Prostate gland (tissue), 2 donors: ENCODE results near the gene FAU. TPM values are rescaled to one million over a fixed set of nuclear protein-coding genes. Genes with fewer than 3 reads are reported as not detected.

Source experiments
- DNase-seq: peaks from one replicate; pipeline ENCODE4 v3.0.0-alpha.2; 2019; ENCODE audit warnings: low spot score
- H3K27ac ChIP-seq, 2 donors: fragments of 200-600 bp; sonication (generic); 2 replicates each; pipeline ENCODE4 v1.5.1; 2017 to 2019
- H3K27me3 ChIP-seq: fragments of 200-600 bp; sonication (generic); replicated peaks from 2 replicates; pipeline ENCODE4 v1.5.1; 2019; ENCODE audit not compliant: insufficient read depth
- H3K36me3 ChIP-seq, 2 donors: fragments of 200-600 bp; sonication (generic); 1 replicate in 1 of 2; 2 replicates in 1 of 2; pipeline versions ENCODE4 v1.5.1 to v1.8.1; 2017 to 2019
- H3K4me1 ChIP-seq: fragments of 200-600 bp; sonication (generic); replicated peaks from 2 replicates; pipeline ENCODE4 v1.5.1; 2019
- H3K4me3 ChIP-seq, 2 donors: fragments of 200-600 bp; sonication (generic); 2 replicates each; pipeline ENCODE4 v1.5.1; 2017 to 2019
- H3K9me3 ChIP-seq: fragments of 200-600 bp; sonication (generic); 2 replicates; pipeline ENCODE4 v1.5.1; 2017
- POLR2A ChIP-seq: fragments of 450-650 bp; IDR thresholded peaks from one replicate; pipeline ENCODE4 v1.6.1; 2016; ENCODE audit warnings: antibody characterized with exemption, mild to moderate bottlenecking
- POLR2AphosphoS5 ChIP-seq: sonication (generic); formaldehyde crosslinking; IDR thresholded peaks from one replicate; pipeline ENCODE4 v1.6.1; 2017; ENCODE audit warnings: antibody characterized with exemption
- WGBS: methylation state at CpG from one replicate; pipeline ENCODE4 v1.1.5; 2018; 5-methylcytosine and 5-hydroxymethylcytosine counted together
- intact Hi-C: fragments of 100-400 bp; cut with DNase I; formaldehyde crosslinking; loops from one replicate; pipeline ENCODE4 v1.14.2; 2022
- total RNA-seq, 2 donors: library from RNA; depleted of rRNA; stranded (reverse); fragments of >200 nt; gene quantifications; one replicate each; pipeline ENCODE4 v1.1.0, GENCODE V29; 2016
- TF ChIP-seq, protein P1 (sequence below), 4 experiments: fragments of 200-600 bp in 2 of 4; fragments of 450-650 bp in 2 of 4; sonication (generic) in 2 of 4; IDR thresholded peaks; 1 replicate in 3 of 4; 2 replicates in 1 of 4; pipeline ENCODE4 v1.5.1; 2016 to 2019; ENCODE audit warnings: antibody characterized with exemption in 4 of 4, mild to moderate bottlenecking in 2 of 4, moderate library complexity in 2 of 4

Gene FAU
- total RNA-seq, 2 donors from 2014 or later = 654 to 691 TPM

DNA sequence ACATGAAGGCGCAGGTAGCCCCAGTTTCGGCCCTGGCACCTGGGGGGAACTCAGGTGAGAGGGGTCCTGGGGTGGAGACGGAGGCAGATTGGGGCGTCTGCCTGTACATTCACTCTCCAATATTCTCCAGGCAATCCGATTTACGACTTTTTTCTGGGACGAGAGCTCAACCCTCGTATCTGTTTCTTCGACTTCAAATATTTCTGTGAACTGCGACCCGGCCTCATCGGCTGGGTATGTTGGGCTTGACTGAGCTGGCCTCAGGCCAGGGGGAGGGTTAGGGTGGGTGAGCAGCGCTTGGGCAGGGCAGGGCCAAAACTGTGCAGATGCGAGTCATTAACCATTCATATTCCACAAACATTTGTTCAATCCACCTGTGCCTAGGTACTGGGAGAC, 8.6 kb downstream of the FAU start:
- no peak for TF ChIP-seq POLR2A
- TF ChIP-seq, protein P1, sequence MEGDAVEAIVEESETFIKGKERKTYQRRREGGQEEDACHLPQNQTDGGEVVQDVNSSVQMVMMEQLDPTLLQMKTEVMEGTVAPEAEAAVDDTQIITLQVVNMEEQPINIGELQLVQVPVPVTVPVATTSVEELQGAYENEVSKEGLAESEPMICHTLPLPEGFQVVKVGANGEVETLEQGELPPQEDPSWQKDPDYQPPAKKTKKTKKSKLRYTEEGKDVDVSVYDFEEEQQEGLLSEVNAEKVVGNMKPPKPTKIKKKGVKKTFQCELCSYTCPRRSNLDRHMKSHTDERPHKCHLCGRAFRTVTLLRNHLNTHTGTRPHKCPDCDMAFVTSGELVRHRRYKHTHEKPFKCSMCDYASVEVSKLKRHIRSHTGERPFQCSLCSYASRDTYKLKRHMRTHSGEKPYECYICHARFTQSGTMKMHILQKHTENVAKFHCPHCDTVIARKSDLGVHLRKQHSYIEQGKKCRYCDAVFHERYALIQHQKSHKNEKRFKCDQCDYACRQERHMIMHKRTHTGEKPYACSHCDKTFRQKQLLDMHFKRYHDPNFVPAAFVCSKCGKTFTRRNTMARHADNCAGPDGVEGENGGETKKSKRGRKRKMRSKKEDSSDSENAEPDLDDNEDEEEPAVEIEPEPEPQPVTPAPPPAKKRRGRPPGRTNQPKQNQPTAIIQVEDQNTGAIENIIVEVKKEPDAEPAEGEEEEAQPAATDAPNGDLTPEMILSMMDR (IDR thresholded peaks at IDR 0.05) = no peak
- no peak for TF ChIP-seq POLR2AphosphoS5
- Histone ChIP-seq H3K27ac (peak overlapping the region; percentile 76 to 80), H3K4me1 (peaks cover 18% of the 10 kb centered on the region), H3K36me3 (no peaks in the 10 kb centered on the region), H3K27me3 (no peaks in the 10 kb centered on the region), H3K9me3 (no peaks in the 10 kb centered on the region), H3K4me3 (peak overlapping the region; percentile 42 to 51)
- intact Hi-C loops = loop anchor here (10.0 kb wide), 2 partner anchors 199 to 259 kb away; partner anchors contain the start of gene ATG2A
- 17% methylated on average over 14 of the region's 14 CpGs for WGBS
- no peak for DNase-seq

DNA sequence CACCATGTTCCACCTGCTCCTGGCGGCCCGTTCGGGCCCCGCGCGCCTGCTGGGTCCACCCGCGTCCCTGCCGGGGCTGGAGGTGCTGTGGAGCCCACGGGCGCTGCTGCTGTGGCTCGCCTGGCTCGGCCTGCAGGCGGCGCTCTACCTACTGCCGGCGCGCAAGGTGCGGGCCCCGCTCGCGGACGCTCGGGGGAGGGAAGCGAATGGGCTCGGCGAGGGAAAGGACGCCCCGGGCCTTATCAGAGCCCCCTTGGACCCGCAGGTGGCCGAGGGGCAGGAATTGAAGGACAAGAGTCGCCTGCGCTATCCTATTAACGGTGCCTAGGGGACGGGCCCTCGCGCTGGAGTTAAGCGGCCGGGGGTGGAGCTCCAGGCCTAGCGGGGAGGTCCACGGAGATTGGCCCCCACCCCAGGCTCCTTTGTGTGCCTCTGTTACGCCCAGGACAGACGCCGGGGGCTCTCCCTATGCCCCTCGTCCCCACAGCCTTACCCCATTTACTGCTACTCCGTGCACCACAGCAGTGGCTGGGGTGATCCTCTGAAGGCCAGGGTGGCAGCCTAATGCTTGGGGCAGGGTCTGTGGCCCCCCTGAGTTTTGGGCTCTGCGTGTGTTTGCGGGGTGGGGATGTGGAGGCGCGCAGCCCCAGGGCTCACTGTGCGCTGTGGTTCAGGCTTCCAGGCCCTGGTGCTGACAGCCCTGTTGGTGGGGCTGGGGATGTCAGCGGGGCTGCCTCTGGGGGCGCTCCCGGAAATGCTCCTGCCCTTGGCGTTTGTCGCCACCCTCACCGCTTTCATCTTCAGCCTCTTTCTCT, 9.2 kb downstream of the FAU start:
- H3K36me3 ChIP-seq = no peaks in the 10 kb centered on the region
- no peak for DNase-seq
- H3K4me1 ChIP-seq = peaks cover 18% of the 10 kb centered on the region
- peak overlapping the region; percentile 42 to 51 for H3K4me3 ChIP-seq
- no peaks in the 10 kb centered on the region for H3K27me3 ChIP-seq
- intact Hi-C loops = loop anchor here (10.0 kb wide), 2 partner anchors 198 to 258 kb away; partner anchors contain the start of gene ATG2A
- 2% methylated on average over 32 of the region's 57 CpGs for WGBS
- TF ChIP-seq POLR2A = no peak
- TF ChIP-seq, protein P1 (IDR thresholded peaks at IDR 0.05) = peak; percentile 72 to 95 (median 86)
- peak; percentile 38 for TF ChIP-seq POLR2AphosphoS5
- H3K9me3 ChIP-seq = no peaks in the 10 kb centered on the region
- H3K27ac ChIP-seq = peak overlapping the region; percentile 76 to 80

DNA sequence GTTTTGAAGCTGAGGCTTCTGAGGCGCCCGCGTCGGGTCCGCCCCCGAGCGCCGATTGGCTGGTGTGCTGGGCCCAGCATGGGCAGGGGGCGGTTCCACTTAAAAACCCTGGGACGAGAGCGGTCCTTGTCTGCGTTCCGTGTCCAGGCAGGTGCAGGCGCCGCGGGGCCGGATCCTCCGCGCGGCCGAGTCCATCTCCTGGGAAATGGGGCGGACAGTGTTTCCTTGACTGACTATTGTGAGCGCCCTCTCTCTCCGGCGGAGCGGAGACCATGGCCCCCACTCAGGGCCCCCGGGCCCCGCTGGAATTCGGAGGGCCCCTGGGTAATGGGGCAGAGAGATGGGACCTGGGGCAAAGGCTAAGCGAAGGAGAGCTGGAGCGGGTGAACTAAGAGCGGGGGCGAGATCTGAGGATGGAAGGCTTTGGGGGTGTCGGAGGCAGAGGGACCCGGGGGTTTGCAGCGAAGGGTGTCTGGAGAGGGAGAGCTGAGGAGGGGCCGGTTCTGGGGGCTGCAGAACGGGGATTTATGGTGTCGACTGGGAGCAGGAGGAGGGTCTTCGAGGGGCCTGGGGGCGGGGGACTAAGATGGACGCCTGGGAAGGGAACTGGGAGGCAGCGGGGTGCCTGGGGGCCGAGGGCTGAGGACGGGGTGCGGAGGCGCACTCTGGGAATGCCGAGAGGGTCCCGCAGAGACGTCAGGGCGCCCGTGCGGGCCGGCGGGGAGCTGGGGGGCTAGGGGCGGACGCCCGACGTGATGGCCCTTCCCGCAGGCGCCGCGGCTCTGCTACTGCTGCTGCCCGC, 10.0 kb downstream of the FAU start, which contains the start of gene TM7SF2:
TM7SF2 (plus strand) TSS at position 129 of the 802 bp plus-strand sequence; CDS start at position 273, 144 bp downstream.
- Histone ChIP-seq H3K4me3 (peak within 1 kb of the TSS; percentile 42 to 51), H3K4me1 (peaks cover 18% of the 10 kb centered on the region), H3K27me3 (no peaks in the 10 kb centered on the region), H3K9me3 (no peaks in the 10 kb centered on the region), H3K36me3 (no peaks in the 10 kb centered on the region), H3K27ac (peak within 1 kb of the TSS; percentile 76 to 80)
- DNase-seq = peak; percentile 97
- intact Hi-C loops = loop anchor here (10.0 kb wide), 2 partner anchors 197 to 257 kb away; partner anchors contain the start of gene ATG2A
- TF ChIP-seq POLR2A = peak; percentile 94
- TF ChIP-seq POLR2AphosphoS5 = peak; percentile 98
- TF ChIP-seq, protein P1 (IDR thresholded peaks at IDR 0.05) = peak in 1 of 4 experiments; percentile 12
- WGBS = 2% methylated on average over 59 of the region's 64 CpGs

DNA sequence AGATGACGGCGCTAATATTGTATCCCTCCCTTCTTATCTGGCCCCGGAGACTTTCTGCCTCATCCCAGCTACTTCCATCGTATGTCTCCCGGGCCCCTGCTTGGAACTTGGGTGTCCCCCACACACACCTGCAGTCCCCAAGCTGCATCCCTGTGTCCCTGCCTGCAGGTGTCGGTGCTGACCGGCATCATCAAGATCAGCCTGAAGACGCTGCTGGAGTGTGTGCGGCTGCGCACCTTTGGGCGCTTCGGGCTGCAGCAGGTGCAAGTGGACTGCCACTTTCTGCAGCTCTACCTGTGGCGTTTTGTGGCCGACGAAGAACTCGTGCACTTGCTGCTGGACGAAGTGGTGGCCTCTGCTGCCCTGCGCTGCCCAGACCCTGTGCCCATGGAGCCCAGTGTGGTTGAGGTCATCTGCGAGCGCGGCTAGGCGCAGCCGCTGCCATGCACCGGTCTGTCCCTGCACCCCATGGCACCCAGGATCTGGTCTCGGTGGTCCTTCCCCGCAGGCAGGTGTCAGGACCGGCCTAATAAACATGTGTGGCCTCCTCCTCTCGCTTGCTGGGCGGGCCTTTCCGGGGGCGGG, 10.7 kb downstream of the FAU start:
- Histone ChIP-seq H3K27me3 (no peaks in the 10 kb centered on the region), H3K9me3 (no peaks in the 10 kb centered on the region), H3K36me3 (no peaks in the 10 kb centered on the region), H3K27ac (peak overlapping the region in 1 of 2 donors; percentile 60), H3K4me3 (no peak overlapping the region), H3K4me1 (peaks cover 14% of the 10 kb centered on the region)
- no peak for DNase-seq
- intact Hi-C loops = loop anchor here (10.0 kb wide), 2 partner anchors 196 to 256 kb away; partner anchors contain the start of gene ATG2A
- 70% methylated on average over 29 of the region's 31 CpGs for WGBS
- TF ChIP-seq POLR2A (no peak), POLR2AphosphoS5 (no peak)
- TF ChIP-seq, protein P1 (IDR thresholded peaks at IDR 0.05) = no peak
